ENCODE data around the gene GAMT.

Gene GAMT

GRCh38 chr19:1365319-1366269 is 35.7 kb downstream of the GAMT start:
- H3K79me2 ChIP-seq (ENCODE audit: insufficient read depth, low read length), result peaks cover 32% of the 10 kb centered on the region; the same call in 1 of the 2 replicates
- no peak overlapping the region for H3K4me3 ChIP-seq (ENCODE audit: low read length, poor library complexity, severe bottlenecking)
- TF ChIP-seq CTCF (conservative IDR thresholded peaks at IDR 0.05; ENCODE audit: low read length), result no peak
- peaks cover 5% of the 10 kb centered on the region for H3F3A ChIP-seq (ENCODE audit: low read depth)
- H3K4me2 ChIP-seq (ENCODE audit: low read depth, low read length, poor library complexity, severe bottlenecking), result peak overlapping the region; percentile 91
- no peaks in the 10 kb centered on the region for H3K9me3 ChIP-seq (ENCODE audit: insufficient read depth, low read depth, low read length)
- peak overlapping the region; percentile 75 for H3K9ac ChIP-seq (ENCODE audit: low read depth, low read length, poor library complexity, severe bottlenecking)
- H3K36me3 ChIP-seq (ENCODE audit: insufficient read depth, low read length), result peaks cover 6% of the 10 kb centered on the region; the same call in 1 of the 2 replicates
- no peak overlapping the region for H2AFZ ChIP-seq (ENCODE audit: low read length)
- no peaks in the 10 kb centered on the region for H4K20me1 ChIP-seq (ENCODE audit: insufficient read depth, low read length, poor library complexity, severe bottlenecking)
- H3K27me3 ChIP-seq (ENCODE audit: insufficient read depth, low read length, poor library complexity, severe bottlenecking), result no peaks in the 10 kb centered on the region
- no peaks in the 10 kb centered on the region for H3K9me2 ChIP-seq (replicated peaks; ENCODE audit: low read depth, low read length)
- peaks cover 36% of the 10 kb centered on the region for H3K4me1 ChIP-seq (ENCODE audit: insufficient read depth, low read length, poor library complexity, severe bottlenecking)

- Histone ChIP-seq H3K9me2 (replicated peaks; ENCODE audit: low read depth, low read length) (no peaks in the 10 kb centered on the region), H3K4me3 (ENCODE audit: low read length, poor library complexity, severe bottlenecking) (peak overlapping the region; percentile 76), H3K79me2 (ENCODE audit: insufficient read depth, low read length) (peaks cover 42% of the 10 kb centered on the region; the same call in 1 of the 2 replicates), H3K36me3 (ENCODE audit: insufficient read depth, low read length) (no peaks in the 10 kb centered on the region; the same call in 1 of the 2 replicates), H2AFZ (ENCODE audit: low read length) (peak overlapping the region; percentile 64), H3K27me3 (ENCODE audit: insufficient read depth, low read length, poor library complexity, severe bottlenecking) (no peaks in the 10 kb centered on the region), H3K4me1 (ENCODE audit: insufficient read depth, low read length, poor library complexity, severe bottlenecking) (peaks cover 39% of the 10 kb centered on the region), H3F3A (ENCODE audit: low read depth) (peaks cover 5% of the 10 kb centered on the region), H3K4me2 (ENCODE audit: low read depth, low read length, poor library complexity, severe bottlenecking) (peak overlapping the region; percentile 91), H3K9me3 (ENCODE audit: insufficient read depth, low read depth, low read length) (no peaks in the 10 kb centered on the region), H3K9ac (ENCODE audit: low read depth, low read length, poor library complexity, severe bottlenecking) (peak overlapping the region; percentile 75), H4K20me1 (ENCODE audit: insufficient read depth, low read length, poor library complexity, severe bottlenecking) (no peaks in the 10 kb centered on the region)
- no peak for TF ChIP-seq EZH2phosphoT487 (IDR thresholded peaks at IDR 0.05; ENCODE audit: borderline replicate concordance)
- TF ChIP-seq CTCF (conservative IDR thresholded peaks at IDR 0.05; ENCODE audit: low read length), result peak; percentile 72
Measured at GRCh38 chr19:1364070-1364704, 37.2 kb downstream of the GAMT start.

GRCh38 chr19:1363599-1363998 is 37.7 kb downstream of the GAMT start:
- H4K20me1 ChIP-seq (ENCODE audit: insufficient read depth, low read length, poor library complexity, severe bottlenecking), result no peaks in the 10 kb centered on the region
- H3K9ac ChIP-seq (ENCODE audit: low read depth, low read length, poor library complexity, severe bottlenecking), result peak overlapping the region; percentile 75
- peak overlapping the region; percentile 91 for H3K4me2 ChIP-seq (ENCODE audit: low read depth, low read length, poor library complexity, severe bottlenecking)
- H3K27me3 ChIP-seq (ENCODE audit: insufficient read depth, low read length, poor library complexity, severe bottlenecking), result no peaks in the 10 kb centered on the region
- H3K36me3 ChIP-seq (ENCODE audit: insufficient read depth, low read length), result no peaks in the 10 kb centered on the region; the same call in 1 of the 2 replicates
- peak overlapping the region; percentile 76 for H3K4me3 ChIP-seq (ENCODE audit: low read length, poor library complexity, severe bottlenecking)
- no peaks in the 10 kb centered on the region for H3K9me2 ChIP-seq (replicated peaks; ENCODE audit: low read depth, low read length)
- H3K79me2 ChIP-seq (ENCODE audit: insufficient read depth, low read length), result peaks cover 42% of the 10 kb centered on the region; the same call in 1 of the 2 replicates
- TF ChIP-seq EZH2phosphoT487 (IDR thresholded peaks at IDR 0.05; ENCODE audit: borderline replicate concordance), result no peak
- no peak for TF ChIP-seq CTCF (conservative IDR thresholded peaks at IDR 0.05; ENCODE audit: low read length)
- peaks cover 5% of the 10 kb centered on the region for H3F3A ChIP-seq (ENCODE audit: low read depth)
- H2AFZ ChIP-seq (ENCODE audit: low read length), result peak overlapping the region; percentile 64; the same call in 1 of the 2 replicates
- H3K4me1 ChIP-seq (ENCODE audit: insufficient read depth, low read length, poor library complexity, severe bottlenecking), result peaks cover 39% of the 10 kb centered on the region
- H3K9me3 ChIP-seq (ENCODE audit: insufficient read depth, low read depth, low read length), result no peaks in the 10 kb centered on the region
